SK-N-SH (cell line): ENCODE measurements around the gene MYOM1. TPM values are rescaled to one million over a fixed set of nuclear protein-coding genes. Genes with fewer than 3 reads are reported as not detected.

ENCODE experiments used
- CTCF ChIA-PET: fragments of 300-600, 350-600 bp; formaldehyde crosslinking; extraction: SDS; loops from one replicate; lab custom pipeline; 2021; lab: Yijun Ruan, JAX
- POLR2A ChIA-PET: fragments of 350-600 bp; sonication (Branson Sonifier 250); formaldehyde crosslinking; extraction: SDS; loops from one replicate; lab custom pipeline; 2020; ENCODE audit warnings: antibody characterized with exemption, inconsistent platforms; lab: Yijun Ruan, JAX
- DNase-seq: peaks from one replicate; pipeline ENCODE4 v3.0.0; 2012
- H2AFZ ChIP-seq: fragments of 200-600 bp; sonication (generic); 2 replicates; pipeline ENCODE4 v1.8.1; 2016; ENCODE audit warnings: antibody characterized with exemption, mild to moderate bottlenecking, low read depth
- H3F3A ChIP-seq: fragments of 200-600 bp; sonication (generic); replicated peaks from 2 replicates; pipeline ENCODE3; 2016; ENCODE audit warnings: antibody characterized with exemption, mild to moderate bottlenecking; ENCODE audit not compliant: insufficient read depth
- H3K27ac ChIP-seq, 2 experiments: fragments of 200-500 bp in 1 of 2; fragments of 200-600 bp in 1 of 2; sonication (Bioruptor generic) in 1 of 2; sonication (generic), shearing (Covaris generic) in 1 of 2; 2 replicates each; pipeline versions ENCODE4 v1.5.1 to v1.6.1; 2014 to 2016; ENCODE audit warnings: low read depth in 2 of 2, inconsistent platforms in 1 of 2, low read length in 1 of 2, mild to moderate bottlenecking in 1 of 2, mixed read lengths in 1 of 2
- H3K27me3 ChIP-seq: fragments of 200-600 bp; sonication (generic), shearing (Covaris generic); 2 replicates; pipeline ENCODE4 v1.6.1; 2016; ENCODE audit warnings: mixed run types; ENCODE audit not compliant: insufficient read depth
- H3K36me3 ChIP-seq, 2 experiments: fragments of 200-500 bp in 1 of 2; fragments of 200-600 bp in 1 of 2; sonication (Bioruptor generic) in 1 of 2; sonication (generic) in 1 of 2; replicated peaks in 1 of 2; 2 replicates each; pipeline versions ENCODE3 to v1.5.1; 2014 to 2016; ENCODE audit warnings: low read length in 1 of 2, mild to moderate bottlenecking in 1 of 2; ENCODE audit not compliant: insufficient read depth in 2 of 2, control insufficient read depth in 1 of 2
- H3K4me1 ChIP-seq, 2 experiments: fragments of 200-500 bp in 1 of 2; fragments of 200-600 bp in 1 of 2; sonication (Bioruptor generic) in 1 of 2; sonication (generic), shearing (Covaris generic) in 1 of 2; 2 replicates each; pipeline versions ENCODE4 v1.5.1 to v1.6.1; 2014 to 2016; ENCODE audit warnings: low read depth in 1 of 2, low read length in 1 of 2, mixed run types in 1 of 2; ENCODE audit not compliant: insufficient read depth in 2 of 2, control insufficient read depth in 1 of 2
- H3K4me2 ChIP-seq: fragments of 200-600 bp; sonication (generic), shearing (Covaris generic); 2 replicates; pipeline ENCODE4 v1.6.1; 2017; ENCODE audit warnings: mixed run types
- H3K4me3 ChIP-seq, 2 experiments: fragments of 200-500 bp in 1 of 2; fragments of 200-600 bp in 1 of 2; sonication (Bioruptor generic) in 1 of 2; sonication (generic), shearing (Covaris generic) in 1 of 2; 2 replicates each; pipeline versions ENCODE4 v1.5.1 to v1.8.1; 2014 to 2016; ENCODE audit warnings: low read depth in 2 of 2, inconsistent platforms in 1 of 2, low read length in 1 of 2, mild to moderate bottlenecking in 1 of 2, mixed read lengths in 1 of 2, moderate library complexity in 1 of 2
- H3K79me2 ChIP-seq: fragments of 200-600 bp; sonication (generic); 2 replicates; pipeline ENCODE4 v1.8.1; 2017; ENCODE audit warnings: mild to moderate bottlenecking; ENCODE audit not compliant: insufficient read depth
- H3K9ac ChIP-seq: fragments of 200-600 bp; sonication (generic); 2 replicates; pipeline ENCODE4 v1.6.1; 2017; ENCODE audit warnings: mixed run types
- H3K9me2 ChIP-seq: fragments of 200-600 bp; sonication (generic); 2 replicates; pipeline ENCODE4 v1.6.1; 2017; ENCODE audit warnings: mixed run types
- H3K9me3 ChIP-seq: fragments of 200-600 bp; sonication (generic); 2 replicates; pipeline ENCODE4 v1.6.1; 2017; ENCODE audit warnings: mixed run types, mild to moderate bottlenecking, moderate library complexity
- H4K20me1 ChIP-seq: fragments of 200-600 bp; sonication (generic); 2 replicates; pipeline ENCODE4 v1.6.1; 2017; ENCODE audit warnings: mild to moderate bottlenecking, mixed run types; ENCODE audit not compliant: insufficient read depth
- CHD2 ChIP-seq: fragments of 150-350 bp; IDR thresholded peaks from 2 replicates; pipeline ENCODE4 v1.6.1; 2018; ENCODE audit warnings: low read length; ENCODE audit not compliant: partially characterized antibody
- EP300 ChIP-seq, 2 experiments: IDR thresholded peaks; 2 replicates each; pipeline versions ENCODE4 v1.4.0 to v1.6.1; 2012; ENCODE audit warnings: borderline replicate concordance in 1 of 2, low read depth in 1 of 2, low read length in 1 of 2
- FOXJ3 ChIP-seq: sonication (generic); formaldehyde crosslinking; IDR thresholded peaks from 2 replicates; pipeline ENCODE4 v1.5.1; 2020; ENCODE audit warnings: mild to moderate bottlenecking, missing genetic modification reagents
- FOXM1 ChIP-seq: IDR thresholded peaks from 2 replicates; pipeline ENCODE4 v1.4.0; 2012; ENCODE audit warnings: low read depth, mild to moderate bottlenecking
- GATA2 ChIP-seq: sonication (generic); formaldehyde crosslinking; IDR thresholded peaks from 2 replicates; pipeline ENCODE4 v1.5.0; 2020; ENCODE audit warnings: mild to moderate bottlenecking, missing genetic modification reagents
- NRF1 ChIP-seq: IDR thresholded peaks from 2 replicates; pipeline ENCODE4 v1.6.1; 2012; ENCODE audit warnings: low read depth, mild to moderate bottlenecking, low read length
- SIN3A ChIP-seq: IDR thresholded peaks from 2 replicates; pipeline ENCODE4 v1.6.1; 2012; ENCODE audit warnings: low read depth, mild to moderate bottlenecking, low read length, moderate library complexity, borderline replicate concordance
- WGBS: methylation state at CpG from one replicate; pipeline ENCODE4 v1.1.6; 2017; ENCODE audit warnings: low lambda C conversion rate; 5-methylcytosine and 5-hydroxymethylcytosine counted together
- polyA plus RNA-seq, 3 experiments: library from polyadenylated mRNA; depleted of rRNA; stranded (reverse); fragments of >200 nt; gene quantifications; 2 replicates each; pipeline ENCODE4 v1.2.3, GENCODE V29; 2012
- TF ChIP-seq, protein P1 (sequence below): IDR thresholded peaks from 2 replicates; pipeline ENCODE4 v1.4.0; 2012; ENCODE audit warnings: low read depth, borderline replicate concordance
- TF ChIP-seq, protein P2 (sequence below): IDR thresholded peaks from 2 replicates; pipeline ENCODE4 v1.4.0; 2012; ENCODE audit warnings: low read depth, borderline replicate concordance
- TF ChIP-seq, protein P3 (sequence below): IDR thresholded peaks from 2 replicates; pipeline ENCODE4; 2012
- TF ChIP-seq, protein P4 (sequence below): IDR thresholded peaks from 2 replicates; pipeline ENCODE4 v1.4.0; 2012; ENCODE audit warnings: low read depth

MYOM1 gene
- polyA plus RNA-seq, 1 of the 3 experiments (the other 2 are of a cell fraction), result 0.07 TPM

DNA sequence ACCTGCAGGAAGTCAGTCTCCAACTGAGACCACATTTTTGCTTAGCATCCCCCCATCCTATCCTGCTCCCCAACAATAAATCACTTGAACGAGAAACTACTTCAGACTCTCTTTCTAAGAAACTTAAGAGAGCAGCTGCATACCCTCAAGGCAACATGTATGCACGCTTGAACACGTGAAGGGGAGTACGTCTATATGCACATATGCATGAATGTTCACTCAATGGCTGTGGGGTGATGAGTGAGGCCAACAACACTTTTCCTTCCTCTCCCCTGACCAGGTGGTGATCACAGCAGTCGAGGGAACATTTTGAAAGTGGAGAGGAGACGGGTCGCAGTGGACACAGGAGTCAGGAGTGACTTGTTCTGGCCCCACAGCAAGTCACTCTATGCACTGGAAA, 127.0 kb downstream of the MYOM1 start (continued):
- no peak for TF ChIP-seq SIN3A

DNA sequence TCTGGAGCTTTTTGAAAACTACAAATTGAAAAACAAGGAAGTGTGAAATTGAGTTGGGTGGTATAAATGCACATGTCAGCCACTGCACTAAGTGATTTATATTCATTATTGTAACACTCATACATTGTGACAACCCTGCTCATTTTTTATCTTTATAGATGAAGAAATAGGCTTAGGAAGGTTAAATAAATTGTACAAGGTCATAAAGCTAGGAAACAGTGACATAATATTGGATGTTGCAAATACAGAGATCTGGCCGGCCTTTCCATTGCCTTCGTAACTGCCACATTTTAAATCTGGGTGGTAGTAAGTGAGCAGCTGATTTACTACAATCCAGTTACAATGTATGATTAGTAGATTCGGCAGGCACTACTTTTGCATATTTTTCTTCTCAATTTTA, 130.2 kb downstream of the MYOM1 start:
- Histone ChIP-seq H3K27ac (no peak overlapping the region), H3K27me3 (no peaks in the 10 kb centered on the region), H4K20me1 (no peaks in the 10 kb centered on the region), H3K36me3 (no peaks in the 10 kb centered on the region), H3K9me2 (no peaks in the 10 kb centered on the region), H3F3A (peaks cover 7% of the 10 kb centered on the region), H3K9ac (no peak overlapping the region), H2AFZ (peak overlapping the region; percentile 19; the same call in 1 of the 2 replicates), H3K4me1 (peaks cover 5 to 8% of the 10 kb centered on the region in 2 experiments), H3K9me3 (no peaks in the 10 kb centered on the region), H3K79me2 (no peaks in the 10 kb centered on the region), H3K4me2 (no peak overlapping the region), H3K4me3 (no peak overlapping the region)
- WGBS, result 98% methylated on average over 3 of the region's 3 CpGs
- TF ChIP-seq EP300 (IDR thresholded peaks at IDR 0.05; ENCODE audit: borderline replicate concordance in 1 of 2, low read depth in 1 of 2, low read length in 1 of 2), result no peak
- TF ChIP-seq NRF1, result no peak
- TF ChIP-seq, protein P1, sequence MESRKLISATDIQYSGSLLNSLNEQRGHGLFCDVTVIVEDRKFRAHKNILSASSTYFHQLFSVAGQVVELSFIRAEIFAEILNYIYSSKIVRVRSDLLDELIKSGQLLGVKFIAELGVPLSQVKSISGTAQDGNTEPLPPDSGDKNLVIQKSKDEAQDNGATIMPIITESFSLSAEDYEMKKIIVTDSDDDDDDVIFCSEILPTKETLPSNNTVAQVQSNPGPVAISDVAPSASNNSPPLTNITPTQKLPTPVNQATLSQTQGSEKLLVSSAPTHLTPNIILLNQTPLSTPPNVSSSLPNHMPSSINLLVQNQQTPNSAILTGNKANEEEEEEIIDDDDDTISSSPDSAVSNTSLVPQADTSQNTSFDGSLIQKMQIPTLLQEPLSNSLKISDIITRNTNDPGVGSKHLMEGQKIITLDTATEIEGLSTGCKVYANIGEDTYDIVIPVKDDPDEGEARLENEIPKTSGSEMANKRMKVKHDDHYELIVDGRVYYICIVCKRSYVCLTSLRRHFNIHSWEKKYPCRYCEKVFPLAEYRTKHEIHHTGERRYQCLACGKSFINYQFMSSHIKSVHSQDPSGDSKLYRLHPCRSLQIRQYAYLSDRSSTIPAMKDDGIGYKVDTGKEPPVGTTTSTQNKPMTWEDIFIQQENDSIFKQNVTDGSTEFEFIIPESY, result no peak
- TF ChIP-seq, protein P2, sequence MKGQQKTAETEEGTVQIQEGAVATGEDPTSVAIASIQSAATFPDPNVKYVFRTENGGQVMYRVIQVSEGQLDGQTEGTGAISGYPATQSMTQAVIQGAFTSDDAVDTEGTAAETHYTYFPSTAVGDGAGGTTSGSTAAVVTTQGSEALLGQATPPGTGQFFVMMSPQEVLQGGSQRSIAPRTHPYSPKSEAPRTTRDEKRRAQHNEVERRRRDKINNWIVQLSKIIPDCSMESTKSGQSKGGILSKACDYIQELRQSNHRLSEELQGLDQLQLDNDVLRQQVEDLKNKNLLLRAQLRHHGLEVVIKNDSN, result no peak
- TF ChIP-seq, protein P3, sequence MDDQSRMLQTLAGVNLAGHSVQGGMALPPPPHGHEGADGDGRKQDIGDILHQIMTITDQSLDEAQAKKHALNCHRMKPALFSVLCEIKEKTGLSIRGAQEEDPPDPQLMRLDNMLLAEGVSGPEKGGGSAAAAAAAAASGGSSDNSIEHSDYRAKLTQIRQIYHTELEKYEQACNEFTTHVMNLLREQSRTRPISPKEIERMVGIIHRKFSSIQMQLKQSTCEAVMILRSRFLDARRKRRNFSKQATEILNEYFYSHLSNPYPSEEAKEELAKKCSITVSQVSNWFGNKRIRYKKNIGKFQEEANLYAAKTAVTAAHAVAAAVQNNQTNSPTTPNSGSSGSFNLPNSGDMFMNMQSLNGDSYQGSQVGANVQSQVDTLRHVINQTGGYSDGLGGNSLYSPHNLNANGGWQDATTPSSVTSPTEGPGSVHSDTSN, result no peak
- no peak for DNase-seq
- CTCF ChIA-PET, result interaction anchor here (2.0 to 3.3 kb wide), 2 partner anchors 12 to 27 kb away, joined by 14 to 16 read pairs; no protein-coding TSS in a partner anchor
- POLR2A ChIA-PET, result no interaction called here

DNA sequence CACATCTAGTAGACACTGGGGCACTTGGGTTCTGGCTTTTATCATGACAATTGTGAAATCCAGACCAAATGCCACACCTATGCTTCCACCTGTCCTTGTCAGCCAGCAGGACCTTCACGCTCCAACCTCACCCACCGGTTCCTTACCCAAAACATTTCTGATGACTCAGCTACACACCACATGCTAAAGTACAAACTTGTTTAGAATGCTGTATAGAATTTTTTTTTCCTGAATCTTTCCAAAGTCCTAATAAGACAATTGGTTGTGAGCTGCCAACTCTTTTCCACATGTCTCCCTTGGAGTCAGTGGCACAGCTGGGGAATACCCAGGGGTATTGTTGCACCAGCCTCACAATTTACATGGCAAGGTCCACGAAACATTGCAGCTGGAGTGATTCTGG, 131.3 kb downstream of the MYOM1 start:
- Histone ChIP-seq H3K36me3 (no peaks in the 10 kb centered on the region), H3K9ac (no peak overlapping the region), H3K4me3 (no peak overlapping the region), H3K27me3 (no peaks in the 10 kb centered on the region), H2AFZ (no peak overlapping the region), H3K9me3 (no peaks in the 10 kb centered on the region), H3K27ac (no peak overlapping the region), H3F3A (peaks cover 7% of the 10 kb centered on the region), H3K4me2 (no peak overlapping the region), H3K79me2 (no peaks in the 10 kb centered on the region), H4K20me1 (no peaks in the 10 kb centered on the region), H3K4me1 (peaks cover 0 to 8% of the 10 kb centered on the region in 2 experiments), H3K9me2 (no peaks in the 10 kb centered on the region)
- no peak for DNase-seq
- ChIA-PET POLR2A (no interaction called here), CTCF (interaction anchor here (1.1 to 3.3 kb wide), 3 partner anchors 9 to 155 kb away, joined by 3 to 16 read pairs (median 3); no protein-coding TSS in a partner anchor)
- 94% methylated on average over 3 of the region's 3 CpGs for WGBS
- TF ChIP-seq GATA2 (CRISPR knock-in tag) (no peak), FOXJ3 (no peak), CHD2 (no peak), FOXM1 (no peak)
- TF ChIP-seq, protein P4, sequence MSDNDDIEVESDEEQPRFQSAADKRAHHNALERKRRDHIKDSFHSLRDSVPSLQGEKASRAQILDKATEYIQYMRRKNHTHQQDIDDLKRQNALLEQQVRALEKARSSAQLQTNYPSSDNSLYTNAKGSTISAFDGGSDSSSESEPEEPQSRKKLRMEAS, result no peak
